NB4 (cell line): Measurements from ENCODE around the gene GOLGB1.

Experiments used
- CTCF ChIP-seq: IDR thresholded peaks from one replicate; pipeline ENCODE4 v1.5.1; 2012; ENCODE audit warnings: low read depth, low read length
- MAX ChIP-seq: IDR thresholded peaks from 2 replicates; pipeline ENCODE4 v1.6.1; 2011; ENCODE audit warnings: low read depth, low read length
- MYC ChIP-seq: IDR thresholded peaks from 2 replicates; pipeline ENCODE4 v1.6.1; 2011; ENCODE audit warnings: low read depth, low read length
- POLR2A ChIP-seq: IDR thresholded peaks from 2 replicates; pipeline ENCODE4 v1.6.1; 2011; ENCODE audit warnings: mild to moderate bottlenecking; ENCODE audit not compliant: insufficient read length; ENCODE audit errors: extremely low read depth

GRCh38 chr3:121786485-121786884, 36.9 kb upstream of the GOLGB1 start:
- TF ChIP-seq MYC, result no peak
- TF ChIP-seq CTCF, result no peak
- TF ChIP-seq POLR2A, result no peak
- no peak for TF ChIP-seq MAX
